Raji (cell line): ENCODE measurements around the gene WDR7.

Experiments
- POLR2A ChIP-seq: IDR thresholded peaks from 2 replicates; pipeline ENCODE4 v1.6.1; 2011; ENCODE audit warnings: low read depth, low read length, control low read depth; ENCODE audit not compliant: insufficient read depth

WDR7 gene

GRCh38 chr18:56988022-56988421, 336.9 kb downstream of the WDR7 start:
- no peak for TF ChIP-seq POLR2A

- TF ChIP-seq POLR2A, result no peak
Measured at GRCh38 chr18:56990678-56991077, 339.5 kb downstream of the WDR7 start.

- TF ChIP-seq POLR2A, result no peak
Measured at GRCh38 chr18:56992777-56993176, 341.6 kb downstream of the WDR7 start.

- TF ChIP-seq POLR2A, result no peak
Measured at GRCh38 chr18:56995579-56996188, 344.5 kb downstream of the WDR7 start.

- no peak for TF ChIP-seq POLR2A
Measured at GRCh38 chr18:56997200-56997599, 346.0 kb downstream of the WDR7 start.

GRCh38 chr18:56999823-57000222, 348.7 kb downstream of the WDR7 start:
- no peak for TF ChIP-seq POLR2A

- TF ChIP-seq POLR2A, result no peak
Measured at GRCh38 chr18:57002627-57003026, 351.5 kb downstream of the WDR7 start.

GRCh38 chr18:57003342-57003741, 352.2 kb downstream of the WDR7 start:
- no peak for TF ChIP-seq POLR2A

GRCh38 chr18:57004366-57005121, 353.4 kb downstream of the WDR7 start:
- no peak for TF ChIP-seq POLR2A

GRCh38 chr18:57008001-57008686, 357.0 kb downstream of the WDR7 start:
- no peak for TF ChIP-seq POLR2A

GRCh38 chr18:57009844-57010243, 358.7 kb downstream of the WDR7 start:
- TF ChIP-seq POLR2A, result no peak

- no peak for TF ChIP-seq POLR2A
Measured at GRCh38 chr18:57014772-57015413, 363.7 kb downstream of the WDR7 start.

- TF ChIP-seq POLR2A, result no peak
Measured at GRCh38 chr18:57015451-57015850, 364.3 kb downstream of the WDR7 start.

- TF ChIP-seq POLR2A, result no peak
Measured at GRCh38 chr18:57018845-57019244, 367.7 kb downstream of the WDR7 start.

- no peak for TF ChIP-seq POLR2A
Measured at GRCh38 chr18:57022716-57023115, 371.6 kb downstream of the WDR7 start.

GRCh38 chr18:57023275-57023882, 372.2 kb downstream of the WDR7 start:
- TF ChIP-seq POLR2A, result no peak

GRCh38 chr18:57025540-57025939, 374.4 kb downstream of the WDR7 start:
- TF ChIP-seq POLR2A, result no peak
